ENCODE measurements around the gene FBN3.

DNA sequence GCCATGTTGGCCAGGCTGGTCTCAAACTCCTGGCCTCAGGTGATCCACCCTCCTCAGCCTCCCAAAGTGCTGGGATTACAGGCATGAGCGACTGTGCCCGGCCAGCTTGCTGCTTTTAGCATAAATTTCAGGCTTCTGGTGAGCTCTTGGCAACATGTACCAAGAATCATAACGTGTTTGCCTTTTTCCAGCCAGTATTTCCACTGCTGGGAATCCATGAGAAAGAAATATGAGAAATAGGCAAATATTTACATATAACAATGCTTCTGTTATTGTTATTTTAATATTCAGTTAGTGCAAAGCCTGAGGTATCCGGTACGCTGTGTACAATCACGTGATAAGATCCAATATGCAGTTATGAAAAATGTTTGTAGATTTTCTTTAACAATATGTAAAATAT, 30.6 kb upstream of the FBN3 start:
- TF ChIP-seq, protein P1, sequence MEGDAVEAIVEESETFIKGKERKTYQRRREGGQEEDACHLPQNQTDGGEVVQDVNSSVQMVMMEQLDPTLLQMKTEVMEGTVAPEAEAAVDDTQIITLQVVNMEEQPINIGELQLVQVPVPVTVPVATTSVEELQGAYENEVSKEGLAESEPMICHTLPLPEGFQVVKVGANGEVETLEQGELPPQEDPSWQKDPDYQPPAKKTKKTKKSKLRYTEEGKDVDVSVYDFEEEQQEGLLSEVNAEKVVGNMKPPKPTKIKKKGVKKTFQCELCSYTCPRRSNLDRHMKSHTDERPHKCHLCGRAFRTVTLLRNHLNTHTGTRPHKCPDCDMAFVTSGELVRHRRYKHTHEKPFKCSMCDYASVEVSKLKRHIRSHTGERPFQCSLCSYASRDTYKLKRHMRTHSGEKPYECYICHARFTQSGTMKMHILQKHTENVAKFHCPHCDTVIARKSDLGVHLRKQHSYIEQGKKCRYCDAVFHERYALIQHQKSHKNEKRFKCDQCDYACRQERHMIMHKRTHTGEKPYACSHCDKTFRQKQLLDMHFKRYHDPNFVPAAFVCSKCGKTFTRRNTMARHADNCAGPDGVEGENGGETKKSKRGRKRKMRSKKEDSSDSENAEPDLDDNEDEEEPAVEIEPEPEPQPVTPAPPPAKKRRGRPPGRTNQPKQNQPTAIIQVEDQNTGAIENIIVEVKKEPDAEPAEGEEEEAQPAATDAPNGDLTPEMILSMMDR (IDR thresholded peaks at IDR 0.05) = no peak
- TF ChIP-seq POLR2A (IDR thresholded peaks at IDR 0.05) = no peak

Measured in gastroesophageal sphincter (tissue), 3 donors.